Mononuclear cell (primary cell): ENCODE data around the gene ASXL1. TPM values are rescaled to one million over a fixed set of nuclear protein-coding genes. Genes with fewer than 3 reads are reported as not detected.

Experiments used
- H3K27me3 ChIP-seq: 2 replicates; pipeline ENCODE4 v1.6.0; 2011; ENCODE audit warnings: low read length, control low read depth; ENCODE audit not compliant: insufficient read depth
- H3K4me1 ChIP-seq: 2 replicates; pipeline ENCODE4 v1.5.1; 2011; ENCODE audit warnings: mild to moderate bottlenecking, low read length, control low read depth; ENCODE audit not compliant: insufficient read depth
- H3K4me3 ChIP-seq: 2 replicates; pipeline ENCODE4 v1.5.1; 2011; ENCODE audit warnings: mild to moderate bottlenecking, low read length, moderate library complexity
- H3K9me3 ChIP-seq: 2 replicates; pipeline ENCODE4 v1.5.1; 2011; ENCODE audit warnings: low read depth, mild to moderate bottlenecking, control low read depth, low read length
- total RNA-seq: library from RNA; depleted of rRNA; stranded (reverse); fragments of >200 nt; gene quantifications from one replicate; pipeline ENCODE4 v1.2.3, GENCODE V29; 2012

Gene ASXL1
- total RNA-seq, 1 donor, result 117 TPM

DNA sequence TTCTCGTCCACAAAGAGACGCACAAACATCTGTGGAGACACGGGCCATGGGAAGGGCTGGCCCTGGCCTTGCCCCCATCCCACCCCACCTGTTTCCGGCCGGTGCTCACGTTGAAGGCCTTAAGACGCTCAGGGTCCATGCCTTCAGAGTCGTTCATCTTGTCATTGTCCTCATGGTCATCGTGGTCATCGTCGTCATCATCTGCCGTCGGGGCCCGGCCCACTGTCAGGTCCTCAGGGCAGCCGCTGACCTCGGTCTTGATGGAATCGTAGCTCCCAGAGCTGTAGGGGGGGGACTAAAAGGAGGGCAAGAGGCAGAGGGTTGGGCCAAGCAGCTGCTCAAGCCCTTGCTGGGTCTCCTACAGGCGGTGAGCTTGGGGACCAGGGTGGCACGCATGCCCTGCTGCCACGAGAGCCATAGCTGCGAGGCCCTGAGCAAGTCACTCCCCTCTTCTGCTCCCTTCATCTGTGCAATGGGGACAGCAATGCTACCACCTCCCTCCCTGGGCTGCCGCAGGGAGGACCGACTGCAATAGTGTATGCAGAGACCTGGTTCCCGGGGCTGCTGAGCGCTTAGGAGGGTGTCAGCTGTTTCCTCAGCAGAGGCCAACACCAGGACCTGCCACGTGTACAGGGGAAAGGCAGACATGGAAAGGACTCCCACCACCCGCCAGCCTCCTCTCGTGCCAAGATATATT, 95.5 kb downstream of the ASXL1 start:
- Histone ChIP-seq H3K4me1 (peaks cover 29% of the 10 kb centered on the region), H3K9me3 (no peaks in the 10 kb centered on the region), H3K4me3 (no peak overlapping the region), H3K27me3 (no peaks in the 10 kb centered on the region)

DNA sequence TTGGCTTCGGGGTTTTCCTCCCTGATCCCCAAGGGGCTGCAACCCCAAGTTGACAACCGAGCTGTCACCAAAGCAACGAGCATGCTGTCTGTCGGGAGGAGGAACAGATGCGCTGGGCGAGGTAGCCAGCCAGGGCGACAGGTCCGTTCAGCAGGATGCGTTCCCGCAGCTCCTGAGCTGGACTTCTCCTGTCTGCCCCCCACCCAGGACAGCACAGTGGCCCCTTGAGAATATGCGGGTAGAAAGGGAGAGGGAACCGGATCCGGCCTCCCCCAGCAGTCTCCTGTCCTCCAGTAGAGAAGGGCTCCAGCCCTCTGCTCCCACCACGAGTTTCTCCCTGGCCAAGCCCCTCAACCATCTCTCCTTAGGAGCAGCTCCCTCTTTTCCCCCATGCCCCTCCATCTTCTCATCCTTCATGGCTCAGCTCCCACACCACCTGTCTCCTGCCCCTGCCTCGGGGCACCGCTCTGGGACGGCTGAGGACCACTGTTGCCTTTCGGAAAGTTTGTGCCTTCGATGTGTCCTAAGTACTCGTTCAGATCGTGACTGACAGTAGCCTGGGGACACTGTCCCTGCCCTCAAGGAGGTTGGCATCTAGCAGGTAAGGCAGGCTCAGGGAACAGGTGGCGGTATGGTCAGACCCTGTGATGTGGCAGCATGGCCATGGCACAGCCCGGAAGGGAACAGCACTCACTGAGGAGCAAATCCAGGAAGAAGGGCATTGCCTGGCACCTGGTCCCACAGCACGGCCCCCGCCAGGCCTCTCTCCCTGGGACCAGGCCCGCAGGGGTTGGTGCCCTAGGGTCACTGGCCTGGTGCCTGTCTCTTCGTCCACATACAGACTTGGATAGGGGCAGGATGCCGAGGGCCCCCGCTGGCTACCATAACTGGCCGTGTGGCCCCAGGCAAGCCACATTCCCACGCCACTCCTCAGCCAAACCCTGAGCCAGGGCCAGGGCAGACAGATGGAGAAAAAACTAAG, 96.3 kb downstream of the ASXL1 start:
- Histone ChIP-seq H3K4me3 (no peak overlapping the region), H3K9me3 (no peaks in the 10 kb centered on the region), H3K27me3 (no peaks in the 10 kb centered on the region), H3K4me1 (peaks cover 22% of the 10 kb centered on the region)

- Histone ChIP-seq H3K4me1 (peaks cover 13% of the 10 kb centered on the region), H3K9me3 (no peaks in the 10 kb centered on the region), H3K27me3 (no peaks in the 10 kb centered on the region), H3K4me3 (no peak overlapping the region)
Observed at GRCh38 chr20:32455171-32455900, 97.2 kb downstream of the ASXL1 start.

DNA sequence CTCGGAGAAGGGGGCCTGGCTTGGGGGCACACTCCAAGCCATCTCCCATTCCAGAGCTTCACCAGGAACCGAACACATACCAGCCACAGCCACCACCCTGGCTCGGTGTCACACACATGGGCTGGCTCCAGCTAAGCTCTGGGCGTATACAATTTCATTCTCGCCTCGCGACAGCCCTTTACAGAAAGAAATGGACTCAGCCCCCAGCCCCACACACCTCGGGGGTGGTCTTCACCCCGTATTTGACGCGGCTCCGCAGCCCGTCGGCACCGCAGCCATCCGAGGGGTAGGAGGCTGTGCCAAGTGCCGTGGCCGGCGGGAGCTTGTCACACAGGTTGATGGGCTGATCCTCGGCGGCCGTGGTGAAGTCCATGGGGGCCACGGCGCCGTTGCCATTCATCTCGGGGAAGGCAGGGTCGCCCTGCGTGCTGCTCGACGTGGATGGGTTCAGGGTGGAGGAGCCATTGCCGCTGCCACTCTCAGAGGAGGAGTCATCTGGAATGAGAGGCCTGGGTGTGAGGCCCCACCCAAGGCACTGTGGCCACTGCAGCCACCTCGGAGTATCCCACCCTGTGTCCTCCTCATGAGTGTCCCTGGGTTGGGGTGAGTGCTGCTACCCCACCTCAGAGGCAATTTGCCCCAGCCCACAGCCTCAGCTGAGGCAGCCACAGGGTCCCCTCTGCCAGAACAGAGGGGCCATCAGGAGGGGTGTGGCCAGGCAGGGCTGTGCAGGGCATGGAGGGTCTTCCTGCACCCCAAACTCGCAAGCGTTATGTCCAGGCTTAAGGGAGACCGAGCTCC, 98.0 kb downstream of the ASXL1 start:
- Histone ChIP-seq H3K9me3 (no peaks in the 10 kb centered on the region), H3K4me1 (peaks cover 6% of the 10 kb centered on the region), H3K4me3 (no peak overlapping the region), H3K27me3 (no peaks in the 10 kb centered on the region)

- H3K4me3 ChIP-seq, result no peak overlapping the region
- peaks cover 6% of the 10 kb centered on the region for H3K4me1 ChIP-seq
- no peaks in the 10 kb centered on the region for H3K27me3 ChIP-seq
- no peaks in the 10 kb centered on the region for H3K9me3 ChIP-seq
Observed at GRCh38 chr20:32456869-32457478, 98.8 kb downstream of the ASXL1 start.

GRCh38 chr20:32457479-32457986, 99.4 kb downstream of the ASXL1 start:
- H3K27me3 ChIP-seq, result no peaks in the 10 kb centered on the region
- H3K4me1 ChIP-seq, result peaks cover 6% of the 10 kb centered on the region
- no peaks in the 10 kb centered on the region for H3K9me3 ChIP-seq
- H3K4me3 ChIP-seq, result no peak overlapping the region

DNA sequence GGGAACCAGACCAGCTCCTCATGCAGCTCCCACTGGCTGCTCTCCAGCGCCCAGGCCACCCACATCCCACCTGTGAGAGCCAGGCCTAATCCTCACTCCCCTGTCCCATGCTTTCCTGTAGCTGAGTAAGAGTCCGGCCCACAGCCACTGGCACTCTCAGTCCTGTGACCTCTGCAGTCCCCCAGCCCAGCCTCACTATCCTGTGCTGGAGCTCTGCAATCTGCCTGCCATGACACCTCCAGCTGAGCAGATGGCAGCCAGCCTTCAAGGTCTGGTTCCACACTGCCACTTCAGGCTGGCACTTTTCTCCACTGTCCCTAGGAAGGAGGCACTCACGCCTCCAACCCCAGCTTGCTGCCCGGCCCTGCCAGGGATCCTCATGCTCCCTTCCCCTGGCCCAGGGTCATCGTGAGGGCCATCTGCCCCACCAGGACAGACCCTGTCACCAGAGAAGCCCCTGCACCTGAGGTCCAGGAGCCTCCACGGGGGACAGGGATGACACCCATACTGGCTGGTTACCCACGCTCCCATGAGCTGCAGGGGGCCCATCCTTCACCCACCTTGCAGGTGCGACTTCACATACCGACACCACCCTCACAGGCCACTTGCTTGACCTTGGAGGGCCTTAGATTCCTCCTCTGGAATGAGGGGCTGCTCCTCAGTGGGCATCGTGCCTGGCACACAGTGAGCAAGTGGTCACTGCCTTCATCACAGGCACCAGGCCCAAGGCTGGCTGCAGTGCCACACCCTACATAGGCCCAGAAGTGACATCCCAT, 100.1 kb downstream of the ASXL1 start:
- Histone ChIP-seq H3K4me3 (no peak overlapping the region), H3K4me1 (peaks cover 6% of the 10 kb centered on the region), H3K27me3 (no peaks in the 10 kb centered on the region), H3K9me3 (no peaks in the 10 kb centered on the region)

DNA sequence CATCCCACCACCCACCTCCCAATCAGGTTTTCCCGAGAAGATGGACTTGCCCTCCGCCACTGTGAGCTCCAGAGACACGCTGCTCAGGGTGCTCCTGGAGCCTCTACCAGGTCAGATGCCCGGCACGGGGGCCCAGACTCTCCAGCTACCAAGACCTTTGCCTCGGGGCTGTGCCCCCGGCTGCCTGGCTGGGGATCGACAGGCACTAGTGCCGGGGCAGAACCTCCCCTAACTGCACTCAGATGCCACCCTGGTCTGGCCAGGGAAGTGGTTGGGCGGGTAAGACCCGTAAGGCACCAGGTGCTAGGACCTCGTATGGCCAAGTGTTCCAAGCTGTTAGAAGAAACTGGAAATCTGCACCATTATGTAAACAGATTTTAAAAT, 100.7 kb downstream of the ASXL1 start:
- H3K4me3 ChIP-seq, result no peak overlapping the region
- no peaks in the 10 kb centered on the region for H3K9me3 ChIP-seq
- no peaks in the 10 kb centered on the region for H3K27me3 ChIP-seq
- H3K4me1 ChIP-seq, result peaks cover 6% of the 10 kb centered on the region

- Histone ChIP-seq H3K27me3 (no peaks in the 10 kb centered on the region), H3K4me3 (no peak overlapping the region), H3K4me1 (peaks cover 6% of the 10 kb centered on the region), H3K9me3 (no peaks in the 10 kb centered on the region)
Observed at GRCh38 chr20:32460231-32460630, 102.1 kb downstream of the ASXL1 start.

DNA sequence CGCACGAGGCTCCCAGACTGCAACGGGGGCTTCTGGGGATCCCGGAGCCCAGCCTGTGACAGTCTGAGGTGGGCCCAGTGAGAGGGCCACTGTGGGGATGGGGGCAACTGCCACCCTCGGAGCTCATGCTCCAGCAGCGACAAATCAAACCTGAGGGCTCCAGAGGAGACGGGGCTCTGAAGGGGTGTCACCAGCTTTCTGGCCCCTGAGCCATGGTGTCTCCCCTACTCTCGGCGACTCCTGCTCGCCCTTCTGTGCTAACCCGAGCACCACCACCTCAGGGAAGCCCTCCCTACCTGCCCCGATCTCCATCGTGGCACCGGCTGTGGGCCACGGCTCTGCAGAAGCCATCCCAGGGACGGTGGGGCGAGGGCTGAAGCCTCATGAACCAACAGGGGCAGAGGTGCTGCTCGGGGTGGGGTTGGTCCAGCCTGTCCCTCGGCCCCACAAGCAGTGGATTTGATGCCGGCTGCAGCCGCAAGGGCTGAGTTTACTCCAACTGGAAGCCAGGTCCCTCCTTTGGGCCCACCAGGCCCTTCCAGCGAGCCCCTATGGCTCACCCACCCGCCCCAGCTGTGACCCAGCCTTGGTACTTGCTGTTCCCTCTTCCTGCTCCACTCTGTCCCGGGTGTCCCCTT, 102.7 kb downstream of the ASXL1 start:
- H3K4me1 ChIP-seq, result peaks cover 6% of the 10 kb centered on the region
- no peaks in the 10 kb centered on the region for H3K27me3 ChIP-seq
- no peak overlapping the region for H3K4me3 ChIP-seq
- H3K9me3 ChIP-seq, result no peaks in the 10 kb centered on the region

DNA sequence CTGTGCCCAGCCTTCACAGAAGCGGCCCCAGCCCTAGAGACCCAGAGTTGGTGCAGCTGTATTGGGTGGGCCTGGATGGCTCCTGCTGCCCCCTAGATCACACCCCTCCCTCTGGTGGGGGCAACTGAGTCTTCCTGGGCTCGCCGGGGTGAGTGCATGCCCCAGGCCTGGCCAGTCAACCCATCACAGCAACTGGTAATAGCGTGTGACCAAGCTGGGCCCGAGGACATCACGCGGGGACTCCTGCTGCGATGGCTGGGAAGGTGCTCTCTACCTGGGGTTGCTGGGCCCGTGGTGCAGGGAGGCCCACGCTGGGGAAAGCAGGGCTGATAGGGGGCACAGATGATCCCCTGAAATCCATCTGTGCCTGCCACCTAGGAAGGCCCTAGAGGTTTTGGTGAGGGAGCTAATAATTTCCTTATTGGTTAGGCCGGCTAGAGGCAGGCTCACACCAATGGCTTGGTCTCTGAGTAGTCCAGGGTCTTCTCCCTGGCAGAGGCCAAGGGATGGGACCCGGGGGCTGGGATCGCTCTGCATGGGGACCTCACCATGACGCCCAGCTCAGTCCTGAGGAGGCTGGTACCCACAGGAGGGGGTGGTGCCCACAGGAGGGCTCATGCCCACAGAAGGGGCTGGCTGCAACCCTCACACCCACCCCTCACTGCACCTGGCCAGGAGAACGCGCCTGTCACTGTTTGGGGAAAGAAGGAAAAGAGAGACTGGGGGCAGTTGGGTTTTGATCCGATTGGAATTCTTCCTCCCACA, 103.9 kb downstream of the ASXL1 start:
- Histone ChIP-seq H3K4me1 (peaks cover 6% of the 10 kb centered on the region), H3K4me3 (no peak overlapping the region), H3K27me3 (no peaks in the 10 kb centered on the region), H3K9me3 (no peaks in the 10 kb centered on the region)

- no peak overlapping the region for H3K4me3 ChIP-seq
- H3K9me3 ChIP-seq, result no peaks in the 10 kb centered on the region
- H3K27me3 ChIP-seq, result no peaks in the 10 kb centered on the region
- H3K4me1 ChIP-seq, result no peaks in the 10 kb centered on the region
Observed at GRCh38 chr20:32462900-32463641, 104.9 kb downstream of the ASXL1 start.
